AG09309 (cell line): ENCODE results near the gene EIF3D.
A peak's percentile ranks its signal among the peaks of the same experiment; 100 is the strongest.

Experiments
- DNase-seq: peaks from one replicate; pipeline ENCODE4 v3.0.0-alpha.2; 2010; ENCODE audit warnings: low read depth
- H3K4me3 ChIP-seq: 2 replicates; pipeline ENCODE4 v1.5.1; 2011; ENCODE audit warnings: mild to moderate bottlenecking, low read depth, low read length, moderate library complexity; ENCODE audit not compliant: control insufficient read depth
- TF ChIP-seq, protein P1 (sequence below): IDR thresholded peaks from 2 replicates; pipeline ENCODE4 v1.5.1; 2011; ENCODE audit warnings: mild to moderate bottlenecking, low read depth, low read length, inconsistent platforms; ENCODE audit not compliant: insufficient read depth, control insufficient read depth; ENCODE audit errors: missing control alignments

The EIF3D gene

DNA sequence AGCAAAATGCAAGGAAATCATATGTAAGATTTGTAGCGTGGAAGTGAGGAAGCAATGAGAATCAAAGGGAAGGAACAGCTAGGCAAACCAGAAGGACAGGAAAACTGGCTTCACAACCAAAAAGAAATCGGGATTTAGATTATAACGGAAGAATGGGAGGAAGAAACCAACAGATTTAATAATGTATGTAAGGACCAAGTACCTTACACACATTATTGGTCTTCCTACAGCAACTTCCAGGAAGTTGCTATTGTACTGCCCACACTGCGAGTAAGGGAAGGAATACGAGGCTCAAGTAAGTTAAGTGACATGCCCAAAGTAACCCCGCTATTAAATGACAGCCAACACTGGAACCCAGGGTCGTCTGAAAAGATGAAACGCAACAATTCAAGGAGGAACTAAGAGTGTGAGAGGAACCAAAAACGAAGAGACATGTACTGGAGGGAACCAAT is 48.0 kb downstream of the EIF3D start:
- TF ChIP-seq, protein P1, sequence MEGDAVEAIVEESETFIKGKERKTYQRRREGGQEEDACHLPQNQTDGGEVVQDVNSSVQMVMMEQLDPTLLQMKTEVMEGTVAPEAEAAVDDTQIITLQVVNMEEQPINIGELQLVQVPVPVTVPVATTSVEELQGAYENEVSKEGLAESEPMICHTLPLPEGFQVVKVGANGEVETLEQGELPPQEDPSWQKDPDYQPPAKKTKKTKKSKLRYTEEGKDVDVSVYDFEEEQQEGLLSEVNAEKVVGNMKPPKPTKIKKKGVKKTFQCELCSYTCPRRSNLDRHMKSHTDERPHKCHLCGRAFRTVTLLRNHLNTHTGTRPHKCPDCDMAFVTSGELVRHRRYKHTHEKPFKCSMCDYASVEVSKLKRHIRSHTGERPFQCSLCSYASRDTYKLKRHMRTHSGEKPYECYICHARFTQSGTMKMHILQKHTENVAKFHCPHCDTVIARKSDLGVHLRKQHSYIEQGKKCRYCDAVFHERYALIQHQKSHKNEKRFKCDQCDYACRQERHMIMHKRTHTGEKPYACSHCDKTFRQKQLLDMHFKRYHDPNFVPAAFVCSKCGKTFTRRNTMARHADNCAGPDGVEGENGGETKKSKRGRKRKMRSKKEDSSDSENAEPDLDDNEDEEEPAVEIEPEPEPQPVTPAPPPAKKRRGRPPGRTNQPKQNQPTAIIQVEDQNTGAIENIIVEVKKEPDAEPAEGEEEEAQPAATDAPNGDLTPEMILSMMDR, result no peak
- H3K4me3 ChIP-seq, result peak overlapping the region; percentile 61
- no peak for DNase-seq

DNA sequence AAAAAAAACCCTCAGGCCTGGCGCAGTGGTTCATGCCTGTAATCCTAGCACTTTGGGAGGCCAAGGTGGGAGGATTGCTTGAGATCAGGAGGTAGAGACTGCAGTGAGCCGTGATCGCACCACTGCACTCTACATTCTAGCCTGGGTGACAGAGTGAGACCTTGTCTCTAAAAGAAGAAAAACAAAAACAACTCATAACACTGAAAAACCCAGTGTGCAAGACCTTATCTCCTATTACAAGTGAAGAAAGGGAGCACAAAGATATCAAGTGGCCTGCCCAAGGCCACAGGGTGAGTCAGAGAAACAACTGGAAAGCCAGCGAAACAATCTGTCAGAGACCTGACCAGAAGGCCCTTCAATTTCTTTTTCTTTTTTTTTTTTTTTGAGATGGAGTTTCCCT is 50.0 kb downstream of the EIF3D start:
- DNase-seq, result no peak
- no peak overlapping the region for H3K4me3 ChIP-seq
- TF ChIP-seq, protein P1, result no peak

DNA sequence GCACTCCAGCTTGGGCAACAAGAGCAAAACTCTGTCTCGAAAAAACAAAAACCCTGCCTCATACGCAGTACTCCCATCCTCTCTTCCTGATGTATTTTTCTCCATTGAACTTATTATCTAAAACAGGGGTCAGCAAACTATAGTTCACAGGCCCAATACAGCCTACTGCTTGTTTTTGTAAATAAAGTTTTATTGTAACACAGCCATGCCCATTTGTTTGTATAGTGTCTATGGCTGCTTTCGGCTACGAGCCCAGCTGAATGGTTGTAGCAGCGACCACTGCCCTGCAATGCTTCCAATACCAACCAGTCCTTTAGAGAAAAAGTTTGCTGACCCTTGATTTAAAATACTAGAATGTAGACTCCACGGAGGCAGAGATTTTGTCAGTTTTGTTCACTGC is 53.6 kb downstream of the EIF3D start:
- TF ChIP-seq, protein P1, result no peak
- no peak overlapping the region for H3K4me3 ChIP-seq
- DNase-seq, result no peak

DNA sequence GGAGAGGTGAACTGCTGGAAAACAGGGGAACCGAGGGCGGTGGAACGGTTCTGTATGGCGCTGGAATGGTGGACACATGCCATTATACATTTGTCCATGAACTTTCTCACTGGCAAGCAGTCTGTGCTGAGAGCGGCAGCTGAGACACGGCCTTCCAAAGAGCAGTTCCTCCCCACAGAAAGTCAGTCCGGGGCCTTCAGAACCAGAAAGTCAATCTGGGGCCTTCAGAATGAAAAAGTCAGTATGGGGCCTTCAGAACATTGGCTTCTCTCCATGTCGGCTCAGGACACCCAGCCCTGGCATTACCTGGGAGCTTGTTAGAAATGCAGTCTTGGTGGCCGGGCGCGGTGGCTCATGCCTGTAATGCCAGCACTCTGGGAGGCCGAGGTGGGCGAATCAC is 56.3 kb downstream of the EIF3D start:
- TF ChIP-seq, protein P1, result no peak
- DNase-seq, result no peak
- no peak overlapping the region for H3K4me3 ChIP-seq

DNA sequence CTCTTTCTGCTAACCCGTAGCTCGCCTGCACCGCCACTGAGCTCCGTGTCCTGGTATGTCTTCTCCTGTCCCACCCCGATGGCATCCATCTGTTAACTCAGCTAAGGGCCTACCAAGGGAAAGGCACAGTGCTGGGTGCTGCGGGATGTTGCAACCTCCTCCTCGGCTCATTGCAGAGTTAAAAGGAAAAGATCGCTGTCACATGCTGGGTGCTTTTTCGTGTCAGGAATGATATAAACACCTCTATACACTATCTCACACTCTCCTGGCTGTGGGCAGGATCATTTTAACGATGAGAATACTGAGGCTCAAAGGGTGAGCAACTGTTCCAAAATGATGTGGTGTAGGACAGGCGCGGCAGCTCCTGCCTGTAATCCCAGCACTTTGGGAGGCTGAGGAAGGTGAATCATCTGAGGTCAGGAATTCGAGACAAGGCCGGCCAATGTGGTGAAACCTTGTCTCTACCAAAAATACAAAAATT is 57.6 kb downstream of the EIF3D start:
- TF ChIP-seq, protein P1, result no peak
- no peak overlapping the region for H3K4me3 ChIP-seq
- no peak for DNase-seq

DNA sequence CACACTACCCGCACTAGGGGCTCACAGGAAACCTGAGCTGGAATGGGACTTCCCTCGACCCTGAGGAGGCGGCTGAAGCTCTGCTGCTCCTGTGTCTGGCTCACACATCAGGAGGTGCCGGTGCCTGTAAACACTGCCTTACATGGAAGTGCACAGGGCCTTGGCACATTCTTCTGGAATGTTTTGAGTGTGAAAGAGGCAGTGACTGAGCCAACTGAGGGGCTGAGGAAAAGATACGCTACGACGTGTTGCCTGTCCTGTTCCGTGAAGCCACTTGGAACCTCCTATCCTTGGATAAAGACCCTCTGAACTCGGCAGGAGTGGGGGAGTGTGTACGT is 58.0 kb downstream of the EIF3D start:
- TF ChIP-seq, protein P1, result no peak
- no peak for DNase-seq
- H3K4me3 ChIP-seq, result no peak overlapping the region
